A673 (cell line): ENCODE results near the gene GRID1. TPM values are rescaled to one million over a fixed set of nuclear protein-coding genes. Genes with fewer than 3 reads are reported as not detected.

Experiments
- BruUV-seq: library from RNA; stranded (reverse); fragments of 400-500 nt; replicated peaks from 2 replicates; lab custom pipeline; 2021; lab: Mats Ljungman, UMichigan
- CTCF ChIA-PET: fragments of 300-600 bp; sonication (Branson Sonifier 250); formaldehyde crosslinking; loops from one replicate; lab custom pipeline; 2022; ENCODE audit warnings: antibody characterized with exemption; lab: Charles Lee
- POLR2A ChIA-PET: fragments of 300-600 bp; sonication (Branson Sonifier 250); formaldehyde crosslinking; loops from one replicate; lab custom pipeline; 2022; ENCODE audit warnings: antibody characterized with exemption; ENCODE audit not compliant: low non-redundant PET; lab: Charles Lee
- DNase-seq: peaks from one replicate; pipeline ENCODE4 v3.0.0-alpha.2; 2015; ENCODE audit warnings: low spot score
- H3K27ac ChIP-seq: fragments of 200-600 bp; sonication (generic); 2 replicates; pipeline ENCODE4 v1.5.1; 2016; ENCODE audit warnings: mixed run types, low read depth, mild to moderate bottlenecking, mixed read lengths, antibody characterized with exemption, low read length; ENCODE audit not compliant: poor library complexity, severe bottlenecking
- H3K27me3 ChIP-seq: fragments of 200-600 bp; sonication (generic); replicated peaks from 2 replicates; pipeline ENCODE4 v1.6.1; 2017; ENCODE audit warnings: mixed run types, low read depth, mild to moderate bottlenecking, mixed read lengths, antibody characterized with exemption, low read length; ENCODE audit not compliant: insufficient read depth, poor library complexity
- H3K36me3 ChIP-seq: fragments of 200-600 bp; sonication (generic); 2 replicates; pipeline ENCODE4 v1.6.1; 2016; ENCODE audit warnings: mixed run types, mild to moderate bottlenecking, mixed read lengths, antibody characterized with exemption, low read length; ENCODE audit not compliant: insufficient read depth, poor library complexity, severe bottlenecking
- H3K4me1 ChIP-seq: fragments of 200-600 bp; sonication (generic); 2 replicates; pipeline ENCODE4 v1.6.1; 2017; ENCODE audit warnings: mixed run types, mild to moderate bottlenecking, mixed read lengths, antibody characterized with exemption, low read length; ENCODE audit not compliant: insufficient read depth, poor library complexity, severe bottlenecking
- H3K4me3 ChIP-seq: fragments of 200-600 bp; sonication (generic); 2 replicates; pipeline ENCODE4 v1.5.1; 2016; ENCODE audit warnings: low read depth, mixed run types, mild to moderate bottlenecking, mixed read lengths, low read length; ENCODE audit not compliant: poor library complexity, severe bottlenecking
- H3K9me3 ChIP-seq: fragments of 200-600 bp; sonication (generic); 2 replicates; pipeline ENCODE4 v1.6.1; 2016; ENCODE audit warnings: mixed run types, low read depth, mild to moderate bottlenecking, mixed read lengths, antibody characterized with exemption, low read length; ENCODE audit not compliant: poor library complexity, severe bottlenecking
- CTCF ChIP-seq: fragments of 300-800, 200-600 bp; sonication (generic); conservative IDR thresholded peaks from 2 replicates; pipeline ENCODE4 v1.5.1; 2017; ENCODE audit warnings: low read depth, mild to moderate bottlenecking, antibody characterized with exemption, low read length, moderate library complexity, mixed read lengths
- EZH2 ChIP-seq: fragments of 200-600 bp; sonication (generic); IDR thresholded peaks from 2 replicates; pipeline ENCODE4 v1.6.1; 2017; ENCODE audit warnings: borderline replicate concordance, low read depth, mild to moderate bottlenecking, mixed read lengths, antibody characterized with exemption, low read length; ENCODE audit not compliant: poor library complexity, severe bottlenecking
- intact Hi-C: fragments of 100-400 bp; cut with micrococcal nuclease; formaldehyde crosslinking; loops from one replicate; pipeline ENCODE4 v1.10.0; 2022; ENCODE audit not compliant: unreplicated experiment
- total RNA-seq: library from RNA; stranded (reverse); gene quantifications from 2 replicates; pipeline ENCODE4 v1.2.3, GENCODE V29; 2021

Gene GRID1
- total RNA-seq, 1 experiment from 2014 or later, result not detected

DNA sequence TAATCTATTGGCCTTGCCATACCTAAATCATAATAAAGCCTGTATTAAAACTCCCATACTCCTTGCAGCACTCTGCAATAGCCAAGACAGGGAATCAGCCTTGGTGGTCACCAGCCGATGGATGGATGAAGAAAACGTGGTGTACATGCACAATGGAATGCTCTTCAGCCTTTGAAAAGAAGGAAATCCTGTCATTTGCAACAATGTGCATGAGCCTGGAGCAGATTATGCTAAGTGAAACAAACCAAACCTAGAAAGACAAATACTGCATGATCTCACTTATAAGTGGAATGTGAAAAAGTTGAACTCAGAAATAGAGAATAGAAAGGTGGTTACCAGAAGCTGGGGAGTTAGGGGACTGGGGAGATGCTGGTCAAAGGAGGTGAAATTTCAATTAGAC, 218.5 kb downstream of the GRID1 start:
- Histone ChIP-seq H3K27me3 (peaks cover 20% of the 10 kb centered on the region), H3K9me3 (no peaks in the 10 kb centered on the region), H3K27ac (no peak overlapping the region), H3K36me3 (no peaks in the 10 kb centered on the region), H3K4me3 (no peak overlapping the region), H3K4me1 (no peaks in the 10 kb centered on the region)
- DNase-seq, result no peak
- no TSS peak for BruUV-seq
- intact Hi-C loops, result no loop called here
- ChIA-PET POLR2A (no interaction called here), CTCF (no interaction called here)
- no peak for TF ChIP-seq CTCF
- TF ChIP-seq EZH2, result no peak

GRCh38 chr10:86144301-86144700, 222.3 kb downstream of the GRID1 start:
- no peaks in the 10 kb centered on the region for H3K36me3 ChIP-seq
- intact Hi-C loops, result no loop called here
- no peak overlapping the region for H3K27ac ChIP-seq
- H3K4me3 ChIP-seq, result no peak overlapping the region
- BruUV-seq, result no TSS peak
- no peak for DNase-seq
- TF ChIP-seq EZH2 (no peak), CTCF (no peak)
- CTCF ChIA-PET, result no interaction called here
- H3K27me3 ChIP-seq, result peaks cover 17% of the 10 kb centered on the region
- no peaks in the 10 kb centered on the region for H3K4me1 ChIP-seq
- no peaks in the 10 kb centered on the region for H3K9me3 ChIP-seq
- POLR2A ChIA-PET, result no interaction called here

GRCh38 chr10:86141896-86142295, 224.7 kb downstream of the GRID1 start:
- intact Hi-C loops, result no loop called here
- ChIA-PET POLR2A (no interaction called here), CTCF (no interaction called here)
- TF ChIP-seq EZH2 (no peak), CTCF (no peak)
- H3K27me3 ChIP-seq, result peaks cover 6% of the 10 kb centered on the region
- no peaks in the 10 kb centered on the region for H3K36me3 ChIP-seq
- no peak overlapping the region for H3K4me3 ChIP-seq
- no peaks in the 10 kb centered on the region for H3K9me3 ChIP-seq
- no peak for DNase-seq
- no peak overlapping the region for H3K27ac ChIP-seq
- no TSS peak for BruUV-seq
- H3K4me1 ChIP-seq, result no peaks in the 10 kb centered on the region
